ENCODE measurements around the gene FBXW11. TPM values are rescaled to one million over a fixed set of nuclear protein-coding genes. Genes with fewer than 3 reads are reported as not detected.

Gene FBXW11
- total RNA-seq, 1 experiment from 2014 or later, result 52.0 TPM

- no peak for TF ChIP-seq FOSL1 (IDR thresholded peaks at IDR 0.05; ENCODE audit: low read depth)
- no peak for TF ChIP-seq SRF (IDR thresholded peaks at IDR 0.05; ENCODE audit: low read depth)
- TF ChIP-seq ATF3 (IDR thresholded peaks at IDR 0.05), result no peak
- TF ChIP-seq YY1 (IDR thresholded peaks at IDR 0.05; ENCODE audit: extremely low read depth, insufficient replicate concordance, low read depth, low read length), result no peak
- RAD21 ChIA-PET (ENCODE audit: low non-redundant PET in 1 of 2, low total read pairs in 2 of 2, uncharacterized antibody in 2 of 2, unreplicated experiment in 2 of 2), result no interaction called here
- Histone ChIP-seq H3K9me2 (ENCODE audit: insufficient read depth) (no peaks in the 10 kb centered on the region), H3K79me2 (ENCODE audit: insufficient read depth, low read length) (peaks cover 86% of the 10 kb centered on the region), H3K27me3 (ENCODE audit: insufficient read depth, low read length) (no peaks in the 10 kb centered on the region), H3K4me3 (replicated peaks in 1 of 2; ENCODE audit: low read depth in 1 of 2, low read length in 2 of 2) (no peak overlapping the region), H3K36me3 (ENCODE audit: control insufficient read depth in 1 of 2, insufficient read depth in 2 of 2, low read length in 2 of 2) (no peaks in the 10 kb centered on the region), H3K4me2 (ENCODE audit: low read length) (peak overlapping the region; percentile 13; the same call in 1 of the 2 replicates), H3K9me3 (ENCODE audit: control insufficient read depth in 1 of 2, insufficient read depth in 1 of 2, low read depth in 1 of 2, low read length in 2 of 2) (no peaks in the 10 kb centered on the region), H2AFZ (ENCODE audit: low read depth, low read length, poor library complexity, severe bottlenecking) (no peak overlapping the region), H4K20me1 (ENCODE audit: insufficient read depth) (peaks cover 22% of the 10 kb centered on the region; the same call in 1 of the 2 replicates), H3K9ac (ENCODE audit: low read length) (no peak overlapping the region), H3K4me1 (ENCODE audit: control insufficient read depth in 1 of 2, insufficient read depth in 2 of 2, low read length in 2 of 2) (peaks cover 9 to 36% of the 10 kb centered on the region in 2 experiments; a peak in 3 of 4 replicates), H3K27ac (ENCODE audit: low read depth, low read length) (no peak overlapping the region)
- POLR2A ChIA-PET, result no interaction called here
- no peak for DNase-seq (ENCODE audit: low read depth, low spot score)
- no peak for ATAC-seq
- intact Hi-C loops (cut with micrococcal nuclease), result loop anchor here (10.0 kb wide), 1 partner anchor 291 kb away; no protein-coding TSS in a partner anchor
- no TSS peak for BruUV-seq (replicated peaks)
- CTCF ChIA-PET, result interaction anchor here (0.7 kb wide), 1 partner anchor 91 kb away, joined by 3 read pairs; no protein-coding TSS in a partner anchor
Observed at GRCh38 chr5:172003746-172004145, 2.7 kb downstream of the FBXW11 start.

GRCh38 chr5:172002840-172003512 lies 3.5 kb downstream of the FBXW11 start:
- H3K9me2 ChIP-seq (ENCODE audit: insufficient read depth), result no peaks in the 10 kb centered on the region
- DNase-seq (ENCODE audit: low read depth, low spot score), result no peak
- H3K9me3 ChIP-seq (ENCODE audit: control insufficient read depth in 1 of 2, insufficient read depth in 1 of 2, low read depth in 1 of 2, low read length in 2 of 2), result no peaks in the 10 kb centered on the region
- H4K20me1 ChIP-seq (ENCODE audit: insufficient read depth), result peaks cover 22% of the 10 kb centered on the region; the same call in 1 of the 2 replicates
- ChIA-PET RAD21 (ENCODE audit: low non-redundant PET in 1 of 2, low total read pairs in 2 of 2, uncharacterized antibody in 2 of 2, unreplicated experiment in 2 of 2) (no interaction called here), CTCF (interaction anchor here (0.7 kb wide), 1 partner anchor 91 kb away, joined by 3 read pairs; no protein-coding TSS in a partner anchor), POLR2A (no interaction called here)
- H3K4me2 ChIP-seq (ENCODE audit: low read length), result 0 out of 2 replicates have a peak overlapping the region, but pooled peaks have one; percentile 13
- no peak overlapping the region for H3K27ac ChIP-seq (ENCODE audit: low read depth, low read length)
- no peak overlapping the region for H3K4me3 ChIP-seq (replicated peaks in 1 of 2; ENCODE audit: low read depth in 1 of 2, low read length in 2 of 2)
- no peak for ATAC-seq
- TF ChIP-seq EZH2 (IDR thresholded peaks at IDR 0.05) (no peak), CEBPB (IDR thresholded peaks at IDR 0.05; ENCODE audit: low read depth) (no peak), RAD21 (IDR thresholded peaks at IDR 0.05; ENCODE audit: low read depth) (no peak), ATF3 (IDR thresholded peaks at IDR 0.05) (no peak), CTCF (IDR thresholded peaks at IDR 0.05 in 2 of 3, conservative IDR thresholded peaks at IDR 0.05 in 1 of 3; ENCODE audit: borderline replicate concordance in 1 of 3, insufficient read depth in 1 of 3, low read depth in 2 of 3, low read length in 2 of 3) (no peak), EGR1 (IDR thresholded peaks at IDR 0.05; ENCODE audit: low read depth) (no peak), CBX3 (IDR thresholded peaks at IDR 0.05; ENCODE audit: low read depth) (no peak), REST (IDR thresholded peaks at IDR 0.05; ENCODE audit: low read depth) (no peak), SP1 (IDR thresholded peaks at IDR 0.05; ENCODE audit: low read depth) (no peak), SRF (IDR thresholded peaks at IDR 0.05; ENCODE audit: low read depth) (no peak), POLR2A (IDR thresholded peaks at IDR 0.05; ENCODE audit: borderline replicate concordance, extremely low read depth, insufficient read depth, insufficient read length) (no peak)
- peaks cover 92% of the 10 kb centered on the region for H3K79me2 ChIP-seq (ENCODE audit: insufficient read depth, low read length)
- intact Hi-C loops (cut with micrococcal nuclease), result loop anchor here (10.0 kb wide), 1 partner anchor 292 kb away; no protein-coding TSS in a partner anchor
- BruUV-seq (replicated peaks), result no TSS peak
- H3K27me3 ChIP-seq (ENCODE audit: insufficient read depth, low read length), result no peaks in the 10 kb centered on the region
- peaks cover 9 to 32% of the 10 kb centered on the region in 2 experiments; a peak in 3 of 4 replicates for H3K4me1 ChIP-seq (ENCODE audit: control insufficient read depth in 1 of 2, insufficient read depth in 2 of 2, low read length in 2 of 2)
- no peak overlapping the region for H2AFZ ChIP-seq (ENCODE audit: low read depth, low read length, poor library complexity, severe bottlenecking)
- no peak overlapping the region for H3K9ac ChIP-seq (ENCODE audit: low read length)
- no peaks in the 10 kb centered on the region for H3K36me3 ChIP-seq (ENCODE audit: control insufficient read depth in 1 of 2, insufficient read depth in 2 of 2, low read length in 2 of 2)
